SK-N-SH treated with all-trans-retinoic acid at 6 μM for 48 hours (cell line): ENCODE measurements around the gene ZBTB43.

Experiments
- CREB5 ChIP-seq: fragments of 250-450 bp; sonication (Bioruptor Pico); IDR thresholded peaks from 2 replicates; pipeline ENCODE4 v1.5.1; 2020; ENCODE audit warnings: low read depth, mild to moderate bottlenecking, moderate library complexity
- CSRNP3 ChIP-seq: fragments of 250-450 bp; sonication (Bioruptor Pico); IDR thresholded peaks from 2 replicates; pipeline ENCODE4 v1.5.1; 2021; ENCODE audit warnings: mild to moderate bottlenecking, moderate library complexity
- GLIS3 ChIP-seq: fragments of 250-450 bp; sonication (Bioruptor Pico); IDR thresholded peaks from 2 replicates; pipeline ENCODE4 v1.5.0; 2020; ENCODE audit warnings: mild to moderate bottlenecking, moderate library complexity
- ISL1 ChIP-seq: fragments of 250-450 bp; sonication (Bioruptor Pico); IDR thresholded peaks from 2 replicates; pipeline ENCODE4 v2.1.2; 2022; ENCODE audit warnings: mild to moderate bottlenecking, moderate library complexity
- OSR1 ChIP-seq: fragments of 250-450 bp; sonication (Bioruptor Pico); IDR thresholded peaks from 2 replicates; pipeline ENCODE4 v1.8.0; 2022; ENCODE audit warnings: moderate library complexity, mild to moderate bottlenecking, inconsistent platforms
- PATZ1 ChIP-seq: fragments of 250-450 bp; sonication (Bioruptor Pico); IDR thresholded peaks from 2 replicates; pipeline ENCODE4 v1.8.0; 2020; ENCODE audit warnings: mild to moderate bottlenecking, moderate library complexity, borderline replicate concordance
- POU6F1 ChIP-seq: fragments of 250-450 bp; sonication (Bioruptor Pico); IDR thresholded peaks from 2 replicates; pipeline ENCODE4 v1.8.0; 2021; ENCODE audit warnings: low read depth, mild to moderate bottlenecking, moderate library complexity, borderline replicate concordance
- RARB ChIP-seq: fragments of 250-450 bp; sonication (Bioruptor Pico); IDR thresholded peaks from 2 replicates; pipeline ENCODE4 v1.8.0; 2021; ENCODE audit warnings: mild to moderate bottlenecking, moderate library complexity
- SNAI2 ChIP-seq: fragments of 250-450 bp; sonication (Bioruptor Pico); IDR thresholded peaks from 2 replicates; pipeline ENCODE4 v1.5.0; 2020; ENCODE audit warnings: mild to moderate bottlenecking, moderate library complexity
- TCF4 ChIP-seq: fragments of 250-450 bp; sonication (Bioruptor Pico); IDR thresholded peaks from 2 replicates; pipeline ENCODE4 v1.8.0; 2021; ENCODE audit warnings: mild to moderate bottlenecking, moderate library complexity, borderline replicate concordance
- TOX ChIP-seq: fragments of 250-450 bp; sonication (Bioruptor Pico); IDR thresholded peaks from 2 replicates; pipeline ENCODE4 v1.8.0; 2021; ENCODE audit warnings: mild to moderate bottlenecking, moderate library complexity, borderline replicate concordance
- TSHZ2 ChIP-seq: fragments of 250-450 bp; sonication (Bioruptor Pico); IDR thresholded peaks from 2 replicates; pipeline ENCODE4 v1.5.0; 2020; ENCODE audit warnings: mild to moderate bottlenecking, moderate library complexity
- ZFP30 ChIP-seq: fragments of 450-650 bp; formaldehyde crosslinking; IDR thresholded peaks from 2 replicates; pipeline ENCODE4 v1.5.0; 2022; ENCODE audit warnings: mild to moderate bottlenecking, moderate library complexity
- ZNF70 ChIP-seq: fragments of 450-650 bp; formaldehyde crosslinking; IDR thresholded peaks from 2 replicates; pipeline ENCODE4 v1.5.0; 2020; ENCODE audit warnings: mild to moderate bottlenecking, moderate library complexity

- TF ChIP-seq GLIS3 (CRISPR knock-in tag) (no peak), ISL1 (CRISPR knock-in tag) (no peak), PATZ1 (no peak), TSHZ2 (CRISPR knock-in tag) (no peak), SNAI2 (CRISPR knock-in tag) (no peak), ZNF70 (no peak), ZFP30 (CRISPR knock-in tag) (no peak), CREB5 (CRISPR knock-in tag) (no peak), OSR1 (CRISPR knock-in tag) (no peak), RARB (CRISPR knock-in tag) (no peak), TOX (no peak), TCF4 (no peak), CSRNP3 (CRISPR knock-in tag) (no peak), POU6F1 (CRISPR knock-in tag) (no peak)
These were observed 52.6 kb downstream of the ZBTB43 start for GRCh38 chr9:126857261-126857960.
